ENCODE data around the gene PI4KA. TPM values are rescaled to one million over a fixed set of nuclear protein-coding genes. Genes with fewer than 3 reads are reported as not detected.
"Not testable (repeated sequence)": the region's sequence is repeated elsewhere in the genome, so short reads cannot be mapped to it uniquely, and the experiment has no call there.

The PI4KA gene
- total RNA-seq, 1 donor from 2014 or later, result 38.4 TPM

DNA sequence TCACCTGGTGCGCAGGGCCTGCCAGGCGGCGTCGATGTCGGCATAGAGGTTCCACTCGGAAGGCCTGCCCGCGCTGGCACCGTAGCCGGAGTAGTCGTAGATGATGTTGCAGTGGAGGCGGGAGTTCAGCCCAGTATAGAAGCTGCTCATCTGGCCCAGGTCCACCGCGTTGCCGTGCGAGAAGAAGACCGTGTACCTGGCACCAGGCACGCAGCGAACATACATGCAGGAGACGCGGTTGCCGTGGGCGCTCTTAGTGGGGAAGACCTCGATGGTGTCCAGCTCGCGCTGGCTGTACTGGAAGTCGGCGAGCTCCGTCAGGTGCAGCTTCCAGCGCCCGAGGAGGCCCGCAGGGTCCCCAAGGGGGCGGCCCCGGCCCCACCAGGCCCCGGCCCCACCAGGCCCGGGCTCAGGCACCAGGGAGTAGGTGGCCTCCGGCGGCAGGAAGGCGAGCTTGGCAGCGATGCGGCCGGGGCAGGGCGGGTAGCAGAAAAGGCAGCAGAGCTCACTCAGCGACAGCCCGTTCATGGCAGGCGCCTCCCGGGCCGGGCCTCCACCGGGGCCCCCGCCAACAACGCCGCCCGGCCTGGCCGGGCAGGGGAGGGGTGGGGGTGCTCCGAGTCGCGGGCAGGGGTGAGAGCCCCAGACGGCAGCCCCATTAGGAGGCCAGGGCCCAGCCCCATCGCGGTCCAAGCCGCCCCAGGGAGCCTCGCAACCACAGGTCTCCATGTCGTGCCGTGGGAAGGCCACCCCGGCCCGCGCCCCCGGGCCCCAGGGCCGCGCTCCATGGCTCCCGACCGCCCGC is 188.0 kb downstream of the PI4KA start:
- not testable (repeated sequence) for DNase-seq; ATAC-seq (ENCODE audit: poor library complexity)
- intact Hi-C loops (cut with DNase I), result loop anchor here (10.0 kb wide), 1 partner anchor 46 kb away; no protein-coding TSS in a partner anchor

DNA sequence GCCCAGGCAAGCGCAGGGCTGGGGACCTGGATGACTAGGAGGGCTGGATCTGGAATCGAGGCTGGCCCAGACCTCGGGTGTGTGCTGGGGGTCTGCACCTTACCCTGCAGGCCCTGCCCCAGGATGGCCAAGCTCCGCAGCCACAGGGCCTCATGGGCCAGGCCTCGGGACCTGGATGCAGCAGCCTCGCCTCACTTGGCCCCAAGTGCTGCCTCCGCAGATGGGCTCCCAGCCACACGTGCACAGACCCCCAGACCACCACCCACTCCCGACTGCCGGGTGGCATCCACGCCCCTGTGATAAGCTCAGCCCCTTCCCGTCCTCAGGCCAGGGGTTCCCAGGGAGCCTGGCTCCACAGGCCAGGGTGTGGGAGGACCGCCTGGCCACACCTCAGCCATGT is 188.7 kb downstream of the PI4KA start:
- DNase-seq; ATAC-seq (ENCODE audit: poor library complexity): not testable (repeated sequence)
- intact Hi-C loops (cut with DNase I), result loop anchor here (10.0 kb wide), 1 partner anchor 45 kb away; no protein-coding TSS in a partner anchor

DNA sequence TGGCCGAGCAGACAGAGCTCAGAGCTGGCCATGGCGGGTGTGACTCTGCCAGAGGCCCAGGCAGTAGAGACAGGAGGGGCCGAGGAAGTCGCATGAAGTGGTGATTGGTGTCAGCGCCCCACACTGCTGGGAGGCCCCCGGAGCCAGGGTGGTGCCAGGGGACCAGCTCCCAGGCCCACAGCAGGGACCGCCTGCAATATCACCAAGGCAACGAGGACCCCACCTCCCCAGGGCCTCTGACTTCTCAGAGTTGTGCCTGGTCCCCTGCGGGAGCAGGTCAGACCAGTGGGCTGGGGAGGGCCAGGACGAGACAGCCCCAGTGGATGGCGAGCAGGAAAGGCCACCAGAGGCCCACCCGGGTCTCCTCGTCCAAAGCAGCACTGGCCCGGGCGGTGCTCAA is 189.1 kb downstream of the PI4KA start:
- ATAC-seq (ENCODE audit: poor library complexity); intact Hi-C loops (cut with DNase I); DNase-seq: not testable (repeated sequence)

DNA sequence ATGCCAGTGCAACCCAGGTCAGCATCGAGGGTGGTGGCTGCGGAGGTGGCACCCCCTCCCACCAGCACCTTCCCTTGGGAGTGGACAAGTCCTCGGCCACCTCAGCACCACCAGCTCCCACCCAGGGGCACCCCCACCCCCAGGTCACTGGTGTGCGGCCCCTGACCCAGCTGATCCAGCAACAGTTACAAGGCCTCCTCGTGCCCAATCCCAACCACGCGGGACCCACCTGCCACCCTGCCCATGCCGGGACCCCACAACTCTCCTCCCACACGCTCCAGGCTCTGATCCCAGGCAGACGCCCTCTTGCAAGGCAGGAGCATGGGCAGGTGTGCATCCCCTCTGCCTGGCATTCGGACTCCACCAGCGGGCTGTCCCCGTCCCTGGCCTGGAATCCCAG is 189.8 kb downstream of the PI4KA start:
- DNase-seq; ATAC-seq (ENCODE audit: poor library complexity); intact Hi-C loops (cut with DNase I): not testable (repeated sequence)

DNA sequence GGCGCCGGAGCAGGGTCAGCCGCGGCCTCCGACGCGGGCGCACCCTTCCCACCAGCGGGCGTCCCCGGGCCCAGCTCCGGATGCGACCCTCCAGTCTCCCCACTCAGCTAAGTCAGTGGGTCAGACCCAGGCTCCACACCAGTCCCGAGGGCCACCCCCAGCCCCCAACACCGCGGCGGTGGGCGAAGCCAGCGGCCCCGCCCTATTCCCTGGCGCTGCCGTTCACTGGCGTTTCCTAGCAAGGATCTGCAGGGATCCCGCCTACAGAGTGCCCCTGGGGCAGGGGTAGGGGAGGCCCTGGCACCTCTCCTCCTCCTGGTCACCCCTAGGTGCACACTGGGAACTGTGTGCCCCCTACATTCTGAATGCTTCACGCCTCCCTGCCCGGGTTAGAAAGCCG is 190.4 kb downstream of the PI4KA start:
- DNase-seq; intact Hi-C loops (cut with DNase I); ATAC-seq (ENCODE audit: poor library complexity): not testable (repeated sequence)

DNA sequence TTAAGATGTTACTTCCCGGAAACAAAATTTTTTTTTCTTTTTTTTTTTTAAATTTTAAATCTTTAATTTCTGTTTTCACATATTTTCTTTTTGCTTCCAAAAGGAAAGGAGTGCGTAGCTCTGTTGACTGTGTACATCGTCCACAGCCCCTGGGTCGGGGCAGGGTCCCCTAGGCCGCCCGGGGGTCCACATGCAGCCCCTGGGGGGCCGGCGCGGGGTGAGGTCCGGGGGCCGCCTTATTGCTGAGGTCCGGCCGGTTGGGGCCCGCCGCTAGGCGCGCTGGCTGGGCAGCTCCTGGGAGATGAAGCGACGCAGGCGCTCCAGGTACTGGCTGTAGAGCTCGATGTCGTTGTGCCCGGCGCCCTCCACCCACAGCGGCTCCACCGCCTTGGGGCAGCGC is 191.1 kb downstream of the PI4KA start:
- DNase-seq; intact Hi-C loops (cut with DNase I); ATAC-seq (ENCODE audit: poor library complexity): not testable (repeated sequence)

DNA sequence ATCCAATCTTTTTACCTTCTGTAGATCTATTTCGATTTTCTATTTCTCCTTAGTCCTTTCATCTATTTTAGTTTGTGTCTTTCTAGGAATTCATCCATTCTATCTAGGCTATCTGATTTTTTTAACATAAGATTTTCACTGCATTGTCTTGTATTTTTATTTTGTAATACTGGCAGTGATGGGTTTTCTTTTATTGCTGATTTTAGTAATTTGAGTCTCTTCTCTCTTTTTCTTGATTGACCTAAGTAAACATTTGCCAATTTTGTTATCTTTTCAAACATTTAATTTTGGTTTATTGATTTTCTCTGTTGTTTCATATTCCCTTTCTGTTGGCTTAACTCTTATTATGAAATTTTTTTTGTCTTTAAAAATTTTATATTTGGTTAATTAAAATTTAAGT is 192.1 kb downstream of the PI4KA start:
- intact Hi-C loops (cut with DNase I), result no loop called here
- no peak for ATAC-seq (ENCODE audit: poor library complexity)
- DNase-seq, result no peak

DNA sequence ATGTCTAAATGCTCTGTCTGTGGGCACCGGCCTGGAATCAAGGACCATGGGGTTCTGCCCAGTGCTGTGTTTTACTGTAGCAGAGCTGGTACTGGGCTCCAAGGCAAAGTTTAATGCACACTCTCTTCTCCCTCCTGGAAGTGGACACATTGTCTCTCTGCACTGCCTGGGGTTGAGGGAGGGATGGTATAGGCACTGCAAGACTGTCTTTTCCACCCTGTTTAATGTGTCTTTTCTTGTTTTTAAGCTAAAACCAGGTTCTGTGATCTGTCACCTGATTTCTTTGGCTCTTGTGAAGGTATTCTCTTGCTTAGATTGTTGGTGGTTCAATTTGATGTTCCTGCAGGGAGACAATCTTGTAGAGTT is 194.0 kb downstream of the PI4KA start:
- no peak for ATAC-seq (ENCODE audit: poor library complexity)
- no peak for DNase-seq
- intact Hi-C loops (cut with DNase I), result no loop called here

DNA sequence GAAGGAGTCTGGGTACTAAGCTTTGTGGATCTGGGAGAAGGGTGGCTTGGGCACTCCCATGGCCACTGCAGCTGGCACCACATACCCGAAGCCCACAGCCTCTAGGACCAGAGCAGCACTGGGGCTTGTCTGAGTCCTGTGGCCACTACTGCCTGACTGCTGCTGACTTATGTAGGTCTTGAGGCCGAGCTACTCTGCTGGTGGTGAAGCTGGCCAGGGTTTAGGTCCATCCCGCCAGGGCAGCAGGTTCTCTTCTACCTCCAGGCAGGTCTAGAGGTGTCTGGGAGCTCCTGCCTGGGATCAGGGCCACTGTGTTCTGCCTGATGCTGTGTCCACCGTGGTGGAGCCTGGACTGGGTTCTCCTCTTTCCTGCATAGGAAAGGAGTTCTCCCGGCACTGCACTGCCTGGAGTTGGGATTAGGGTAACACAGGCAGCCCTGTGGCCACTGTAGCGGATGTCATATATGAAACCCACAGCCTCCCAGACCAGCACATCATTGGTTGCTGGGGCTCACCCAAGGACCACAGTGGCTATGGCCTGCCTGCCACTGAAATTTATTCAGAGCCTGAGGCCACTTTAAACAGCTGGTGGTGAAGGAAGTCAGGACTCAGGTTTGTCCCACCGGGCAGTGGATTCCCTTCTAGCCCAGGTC is 194.5 kb downstream of the PI4KA start:
- ATAC-seq (ENCODE audit: poor library complexity) (no peak), DNase-seq (no peak)
- intact Hi-C loops (cut with DNase I), result no loop called here

DNA sequence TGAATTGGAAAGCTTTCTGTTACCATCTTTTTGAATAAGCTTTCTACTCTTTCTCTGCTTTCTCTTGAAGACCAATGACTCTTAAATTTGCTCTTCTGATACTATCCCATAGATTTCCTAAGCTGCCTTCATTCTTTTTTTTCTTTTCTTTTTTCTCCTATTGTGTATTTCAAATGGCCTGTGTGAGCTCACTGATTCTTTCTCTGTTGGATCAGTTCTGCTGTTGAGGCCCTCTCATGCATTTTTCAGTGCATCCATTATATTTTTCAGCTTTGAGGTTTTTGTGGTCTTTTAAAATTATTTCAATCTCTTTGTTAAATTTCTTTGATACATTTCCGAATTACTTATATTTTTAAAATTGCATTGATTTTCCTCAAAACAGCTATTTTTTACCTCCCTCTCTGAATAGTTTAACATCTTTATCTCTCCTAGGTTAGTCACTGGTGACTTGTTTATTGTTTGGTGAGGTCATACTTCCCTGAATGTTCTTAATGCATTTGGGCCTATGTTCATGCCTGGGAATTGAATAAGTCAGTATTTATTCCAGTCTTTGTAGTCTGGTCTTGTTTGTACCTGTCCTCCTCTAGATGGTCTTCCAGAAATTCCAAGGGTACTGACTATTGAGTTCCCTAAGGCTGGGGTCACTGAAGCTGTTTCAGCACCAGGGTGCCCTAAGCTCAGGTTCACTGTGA is 195.3 kb downstream of the PI4KA start:
- intact Hi-C loops (cut with DNase I), result no loop called here
- DNase-seq (no peak), ATAC-seq (ENCODE audit: poor library complexity) (no peak)

DNA sequence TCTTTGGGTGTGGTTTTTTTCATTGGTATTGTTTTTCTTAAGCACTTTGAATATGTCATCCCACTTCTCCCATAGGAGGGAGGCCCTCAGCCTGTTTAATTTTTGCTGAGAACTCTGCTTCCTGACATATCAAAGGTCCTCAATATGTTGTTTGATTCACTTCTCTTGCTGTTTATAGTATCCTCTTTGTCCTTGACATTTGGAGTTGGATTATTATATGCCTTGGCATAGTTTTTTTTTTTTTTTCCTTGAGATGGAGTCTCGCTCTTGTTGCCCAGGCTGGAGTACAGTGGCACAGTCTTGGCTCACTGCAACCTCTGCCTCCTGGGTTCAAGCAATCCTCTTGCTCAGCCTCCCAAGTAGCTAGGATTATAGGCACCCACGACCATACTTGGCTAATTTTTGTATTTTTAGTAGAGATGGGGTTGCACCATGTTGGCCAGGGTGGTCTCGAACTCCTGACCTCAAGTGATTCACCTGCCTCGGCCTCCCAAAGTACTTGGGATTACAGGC is 196.0 kb downstream of the PI4KA start:
- intact Hi-C loops (cut with DNase I); ATAC-seq (ENCODE audit: poor library complexity); DNase-seq: not testable (repeated sequence)

DNA sequence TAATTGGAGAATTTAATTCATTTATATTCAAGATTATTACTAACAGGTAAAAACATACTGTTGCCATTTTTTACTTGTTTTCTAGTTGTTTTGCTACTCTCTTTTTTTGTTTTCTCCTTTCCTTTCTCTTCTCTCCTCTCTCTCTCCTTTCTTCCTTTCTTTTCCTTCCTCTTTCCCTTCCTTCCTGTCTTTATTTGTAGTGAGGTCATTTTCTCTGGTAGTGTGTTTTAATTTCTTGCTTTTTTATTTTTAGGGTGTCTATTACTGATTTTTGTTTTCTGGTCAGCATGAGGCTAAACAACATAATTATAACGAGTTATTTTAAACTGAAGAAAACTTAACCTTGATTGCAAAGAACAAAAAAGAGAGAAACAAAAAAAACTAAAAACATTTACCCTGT is 197.1 kb downstream of the PI4KA start:
- no peak for DNase-seq
- no peak for ATAC-seq (ENCODE audit: poor library complexity)
- intact Hi-C loops (cut with DNase I), result no loop called here

DNA sequence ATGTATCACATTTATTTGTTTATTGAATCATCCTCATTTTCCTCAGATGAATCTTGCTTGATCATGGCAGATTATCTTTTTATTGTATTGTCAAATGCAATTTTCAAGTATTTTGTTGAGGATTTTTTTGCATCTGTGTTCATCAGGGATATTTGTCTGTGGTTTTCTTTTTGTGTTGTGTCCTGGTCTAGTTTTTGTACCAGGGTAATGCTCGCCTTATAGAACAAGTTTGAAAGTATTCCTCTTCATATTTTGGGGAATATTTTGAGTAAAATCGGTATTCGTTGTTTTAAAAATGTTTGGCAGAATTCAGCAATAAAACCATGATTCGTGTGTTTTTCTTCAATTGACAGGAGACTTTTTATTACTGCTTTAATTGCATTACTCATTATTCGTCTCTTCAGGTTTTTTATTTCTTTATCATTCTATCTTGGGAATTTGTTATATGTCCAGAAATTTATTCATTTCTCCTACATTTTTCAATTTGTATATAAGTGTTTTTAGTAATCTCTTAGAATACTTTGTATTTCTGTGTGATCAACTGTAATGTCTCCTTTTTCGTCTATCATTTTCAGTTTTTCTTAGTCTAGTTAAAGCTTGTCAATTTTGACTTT is 198.1 kb downstream of the PI4KA start:
- intact Hi-C loops (cut with DNase I), result no loop called here
- no peak for DNase-seq
- ATAC-seq (ENCODE audit: poor library complexity), result no peak

DNA sequence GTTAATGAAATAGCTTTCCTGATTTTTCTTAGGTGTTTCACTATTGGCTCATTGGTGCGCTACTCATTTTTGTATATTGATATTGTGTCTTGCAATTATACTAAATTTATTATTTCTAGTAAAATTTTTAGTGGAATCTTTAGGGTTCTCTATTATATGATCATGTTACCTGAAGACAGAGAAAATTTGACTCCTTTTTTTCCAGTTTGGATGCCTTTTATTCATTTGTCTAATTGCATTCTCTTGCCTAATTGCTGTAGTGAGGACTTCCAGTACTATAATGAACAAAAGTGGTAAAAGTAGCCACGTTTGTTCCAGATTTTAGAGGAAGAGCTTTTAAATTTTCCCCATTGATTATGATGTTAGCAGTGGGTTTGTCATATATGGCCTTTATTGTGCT is 198.7 kb downstream of the PI4KA start:
- intact Hi-C loops (cut with DNase I), result no loop called here
- DNase-seq, result no peak
- no peak for ATAC-seq (ENCODE audit: poor library complexity)

DNA sequence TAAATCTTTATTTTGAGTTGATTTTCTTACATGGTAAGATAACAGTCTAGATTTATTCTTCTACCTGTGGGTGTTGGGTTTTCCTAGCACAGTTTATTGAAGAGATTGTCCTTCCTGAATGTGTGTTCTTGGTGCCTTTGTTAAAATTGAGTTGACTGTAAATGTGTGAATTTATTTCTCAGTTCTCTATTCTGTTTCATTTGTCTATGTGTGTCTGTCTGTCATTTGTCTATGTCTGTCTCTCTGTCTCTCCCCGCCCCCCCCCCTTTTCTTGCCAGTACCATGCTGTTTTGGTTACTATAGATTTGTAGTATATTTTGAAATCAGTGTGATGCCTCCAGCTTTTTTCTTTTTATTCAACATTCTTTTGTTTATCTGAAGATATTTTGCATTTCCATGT is 199.4 kb downstream of the PI4KA start:
- DNase-seq, result no peak
- ATAC-seq (ENCODE audit: poor library complexity), result no peak
- intact Hi-C loops (cut with DNase I), result no loop called here

DNA sequence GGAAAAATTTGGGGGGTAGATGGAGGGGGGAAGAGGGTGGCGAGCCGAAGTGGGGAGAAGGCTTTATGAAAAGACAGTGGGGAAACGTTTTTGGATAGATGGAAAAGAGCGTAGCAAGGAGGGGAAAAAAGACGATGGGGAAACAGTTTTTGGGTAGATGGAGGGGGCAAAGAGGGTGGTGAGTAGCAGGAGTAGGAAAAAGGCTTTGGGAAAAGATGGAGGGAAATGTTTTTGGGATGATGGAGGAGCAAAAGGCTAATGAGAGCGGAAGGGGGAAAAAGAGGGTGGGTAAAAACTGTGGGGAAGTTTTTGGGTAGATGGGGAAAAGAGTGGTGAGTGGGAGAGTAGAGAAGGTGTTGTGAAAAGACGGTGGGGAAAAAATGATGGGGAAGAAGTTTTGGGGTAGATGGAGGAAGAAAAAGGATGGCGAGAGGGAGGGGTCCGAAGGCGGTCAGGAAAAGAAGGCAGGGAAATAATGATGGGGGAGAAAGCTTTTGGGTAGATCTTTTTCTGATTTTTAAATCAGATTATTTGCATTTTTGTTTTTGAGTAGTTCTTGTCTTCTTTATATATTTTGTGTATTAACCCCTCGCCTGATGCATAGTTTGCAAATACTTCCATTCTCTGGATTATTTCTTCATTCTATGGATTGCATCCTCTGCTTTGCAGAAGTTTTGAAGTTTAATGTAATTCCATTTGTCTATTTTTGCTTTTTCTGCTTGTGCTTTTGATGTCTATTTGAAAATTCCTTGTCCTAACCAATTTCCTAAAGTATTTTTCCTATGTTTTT is 200.0 kb downstream of the PI4KA start:
- DNase-seq, result no peak
- intact Hi-C loops (cut with DNase I), result no loop called here
- no peak for ATAC-seq (ENCODE audit: poor library complexity)

DNA sequence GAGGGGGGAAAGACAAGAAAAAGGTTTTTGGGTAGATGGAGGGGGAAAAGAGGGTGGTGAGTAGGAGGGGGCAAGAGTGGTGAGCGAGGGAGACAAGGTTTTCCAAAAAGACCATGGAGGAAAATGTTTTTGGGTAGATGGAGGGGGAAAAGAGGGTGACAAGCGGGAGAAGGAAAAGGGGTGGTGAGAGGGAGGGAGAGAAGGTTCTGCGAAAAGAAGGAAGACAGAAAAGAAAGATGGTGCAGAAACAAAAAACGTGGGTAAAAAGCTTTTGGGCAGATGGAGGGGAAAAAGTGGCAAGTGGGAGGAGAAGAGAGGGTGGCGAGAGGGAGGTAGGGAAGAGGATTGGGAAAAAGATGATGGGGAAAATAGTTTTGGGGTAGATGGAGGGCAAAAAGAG is 200.6 kb downstream of the PI4KA start:
- intact Hi-C loops (cut with DNase I), result no loop called here
- DNase-seq (no peak), ATAC-seq (ENCODE audit: poor library complexity) (no peak)

Measured in Right ventricle myocardium superior (tissue), 1 donor.